Measurements from ENCODE around the gene PKIB.
A peak's percentile ranks its signal among the peaks of the same experiment; 100 is the strongest.
"Not testable (repeated sequence)": the region's sequence is repeated elsewhere in the genome, so short reads cannot be mapped to it uniquely, and the experiment has no call there.

Gene PKIB

GRCh38 chr6:122620902-122621301 lies 10.7 kb downstream of the PKIB start:
- DNase-seq (ENCODE audit: low read depth): peak; percentile 15

- DNase-seq (ENCODE audit: low read depth): no peak
Measured at GRCh38 chr6:122621638-122622037, 11.4 kb downstream of the PKIB start.

DNA sequence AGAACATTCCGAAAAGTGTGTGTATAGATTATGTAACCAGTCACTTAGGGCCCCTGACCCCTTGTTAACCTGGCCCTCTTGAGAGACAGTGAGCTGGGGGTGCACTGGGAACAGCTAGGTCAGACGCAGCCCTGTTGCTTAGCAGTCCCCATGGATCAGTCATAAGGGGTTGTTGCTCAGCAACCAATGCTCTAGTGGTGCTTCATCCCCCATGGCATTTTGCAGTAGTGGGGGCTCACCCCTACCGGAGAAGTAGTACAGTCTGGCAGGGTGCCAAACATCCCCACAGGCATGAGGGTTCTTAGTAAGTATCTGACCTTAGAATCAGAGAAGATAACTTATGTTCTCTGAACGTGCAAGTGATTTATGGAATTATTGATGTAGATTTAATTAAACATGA lies 12.3 kb downstream of the PKIB start:
- DNase-seq (ENCODE audit: low read depth): no peak

GRCh38 chr6:122623279-122623678 lies 13.1 kb downstream of the PKIB start:
- no peak for DNase-seq (ENCODE audit: low read depth)

DNA sequence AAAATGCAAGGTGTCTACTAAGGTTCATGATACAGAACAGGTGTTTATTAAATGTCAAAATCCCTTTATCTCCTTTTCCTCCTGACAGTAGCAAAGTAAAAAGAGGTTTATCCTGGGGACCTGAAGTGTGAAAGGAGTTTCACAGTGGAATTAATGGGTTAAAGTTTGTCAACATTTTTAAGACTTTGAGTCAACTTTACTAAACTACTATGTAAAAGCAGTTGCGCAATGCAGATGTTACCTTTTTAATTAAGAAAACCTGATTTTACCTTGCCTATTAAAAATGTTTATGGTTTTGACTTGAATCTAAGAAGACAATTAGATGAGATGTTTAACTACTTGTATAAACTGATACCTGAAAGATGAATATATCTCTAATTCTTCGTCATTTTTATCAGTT lies 14.6 kb downstream of the PKIB start:
- DNase-seq (ENCODE audit: low read depth): no peak

GRCh38 chr6:122628714-122629113 lies 18.5 kb downstream of the PKIB start:
- no peak for DNase-seq (ENCODE audit: low read depth)

DNA sequence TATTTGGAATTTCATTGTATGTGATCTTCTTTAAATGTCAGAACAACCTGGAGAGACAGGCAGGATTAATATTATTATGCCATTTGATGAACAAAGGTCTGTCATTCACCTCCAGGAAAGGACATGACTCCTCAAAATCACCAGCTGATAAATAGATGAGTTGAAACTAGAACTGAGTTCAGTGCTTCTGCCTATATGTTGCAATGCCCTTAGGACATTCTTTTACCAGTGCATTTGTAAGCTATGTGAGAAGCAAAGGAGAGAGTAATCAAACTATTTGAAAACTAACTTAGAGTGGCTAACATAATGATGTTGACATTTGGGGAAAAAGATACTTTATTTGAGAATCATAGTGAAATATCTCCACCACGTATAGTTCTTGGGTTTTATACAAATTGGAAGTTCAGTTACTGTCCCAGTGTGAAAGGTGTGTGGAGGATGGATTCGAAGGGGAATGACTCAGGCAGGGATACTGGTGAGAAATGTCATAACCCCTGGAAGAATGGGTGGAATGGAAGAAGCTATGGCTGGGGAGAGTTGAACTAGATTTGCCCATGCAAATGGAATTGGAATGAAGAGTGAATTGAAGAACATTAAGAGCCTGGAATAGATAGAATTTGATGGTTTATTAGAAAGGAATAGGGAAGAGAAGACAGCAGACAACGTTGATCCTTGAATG lies 21.5 kb downstream of the PKIB start:
- DNase-seq (ENCODE audit: low read depth): no peak

GRCh38 chr6:122640366-122640765 lies 30.2 kb downstream of the PKIB start:
- DNase-seq (ENCODE audit: low read depth): no peak

DNA sequence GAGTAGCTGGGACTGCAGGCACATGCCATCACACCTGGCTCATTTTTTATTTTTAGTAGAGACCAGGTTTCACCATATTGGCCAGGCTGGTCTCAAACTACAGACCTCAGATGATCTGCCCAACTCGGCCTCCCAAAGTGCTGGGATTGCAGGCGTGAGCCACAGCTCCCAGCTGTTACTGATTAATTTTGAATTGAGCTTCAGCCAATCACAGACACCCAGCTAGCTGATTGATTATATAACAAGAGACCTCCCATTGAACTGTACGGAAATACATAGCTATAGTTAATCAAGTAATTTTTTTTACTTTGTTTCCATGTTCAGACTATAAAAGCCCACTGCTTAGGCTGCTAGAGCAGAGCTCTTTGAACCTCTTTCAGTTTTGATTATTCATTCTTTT lies 31.6 kb downstream of the PKIB start:
- DNase-seq (ENCODE audit: low read depth): no peak

DNA sequence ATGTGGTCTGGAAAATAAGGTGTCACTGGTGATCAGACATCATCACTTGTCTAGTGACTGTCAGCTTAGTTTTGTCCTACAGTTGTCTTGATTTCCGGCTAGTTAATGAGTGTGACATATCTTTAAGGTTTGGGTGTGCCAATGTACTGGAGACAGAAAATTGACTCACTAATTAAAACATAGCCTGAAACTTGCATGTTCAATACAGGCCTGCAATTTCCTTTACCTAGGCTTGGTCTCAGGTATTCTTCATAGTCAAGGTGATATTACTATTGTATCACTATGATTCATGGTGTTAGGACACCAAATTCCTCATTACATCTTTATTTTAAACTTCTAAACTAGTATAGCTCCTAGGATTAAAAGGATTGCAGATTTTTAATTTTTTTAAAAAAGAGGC lies 32.4 kb downstream of the PKIB start:
- not testable (repeated sequence) for DNase-seq (ENCODE audit: low read depth)

- no peak for DNase-seq (ENCODE audit: low read depth)
Measured at GRCh38 chr6:122645256-122645655, 35.1 kb downstream of the PKIB start.

DNA sequence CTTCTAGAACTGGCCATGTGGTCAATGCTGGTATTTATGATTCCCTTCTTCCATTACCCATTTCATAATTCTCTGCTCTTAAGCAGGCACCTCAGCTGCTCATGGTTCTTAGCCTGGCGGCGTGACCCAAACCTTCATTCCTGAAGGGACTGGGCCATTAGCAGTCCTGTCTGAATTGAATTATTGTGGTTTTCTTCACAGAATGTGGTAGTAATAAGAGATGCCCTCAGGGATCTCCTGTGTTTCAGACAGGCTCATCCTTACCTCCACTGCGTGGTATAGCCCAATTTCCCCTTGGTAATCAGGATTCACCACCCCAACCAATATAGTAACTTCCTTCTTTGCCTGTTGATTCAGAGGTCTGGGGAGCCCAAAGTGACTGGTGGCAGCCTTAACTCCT lies 37.6 kb downstream of the PKIB start:
- no peak for DNase-seq (ENCODE audit: low read depth)

GRCh38 chr6:122648726-122649125 lies 38.5 kb downstream of the PKIB start:
- no peak for DNase-seq (ENCODE audit: low read depth)

DNA sequence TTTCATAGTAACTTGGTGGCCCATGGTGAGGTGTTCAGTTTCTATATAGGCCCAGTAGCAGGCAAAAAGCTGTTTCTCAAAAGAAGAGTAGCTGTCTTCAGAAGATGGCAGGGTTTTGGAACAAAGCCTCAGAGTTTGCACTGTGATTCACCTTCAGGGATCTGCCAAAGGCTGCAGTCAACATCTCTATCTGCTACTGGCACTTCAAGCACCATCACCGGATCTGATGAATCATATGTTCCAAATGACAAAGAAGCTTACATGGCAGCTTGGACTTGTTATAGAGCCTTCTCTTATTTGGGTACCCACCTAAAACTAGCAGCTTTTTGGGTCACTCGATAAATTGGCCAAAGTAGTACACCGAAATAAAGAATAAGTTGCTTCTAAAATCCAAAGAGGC lies 39.5 kb downstream of the PKIB start:
- DNase-seq (ENCODE audit: low read depth): no peak

GRCh38 chr6:122650403-122650802 lies 40.2 kb downstream of the PKIB start:
- DNase-seq (ENCODE audit: low read depth): no peak

GRCh38 chr6:122651031-122651430 lies 40.8 kb downstream of the PKIB start:
- no peak for DNase-seq (ENCODE audit: low read depth)

DNA sequence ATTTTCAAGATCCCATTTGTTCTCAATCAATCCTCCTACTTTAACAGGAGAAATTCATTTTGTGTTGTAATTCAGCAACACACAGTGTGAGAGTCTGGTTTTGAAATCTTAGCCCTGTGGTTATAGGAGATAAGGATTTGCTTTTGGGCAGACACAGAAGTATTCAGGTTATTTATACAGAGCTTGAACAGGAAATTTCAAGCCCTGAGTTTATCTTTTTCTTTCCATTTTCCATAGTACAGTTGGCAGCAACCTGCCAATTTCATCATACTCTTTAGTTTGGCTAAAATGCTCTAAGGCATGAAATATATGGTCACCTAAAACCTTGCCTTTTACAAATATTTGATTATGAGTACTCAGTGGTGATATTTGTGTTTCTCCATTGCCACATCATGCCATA lies 41.4 kb downstream of the PKIB start:
- DNase-seq (ENCODE audit: low read depth): no peak

DNA sequence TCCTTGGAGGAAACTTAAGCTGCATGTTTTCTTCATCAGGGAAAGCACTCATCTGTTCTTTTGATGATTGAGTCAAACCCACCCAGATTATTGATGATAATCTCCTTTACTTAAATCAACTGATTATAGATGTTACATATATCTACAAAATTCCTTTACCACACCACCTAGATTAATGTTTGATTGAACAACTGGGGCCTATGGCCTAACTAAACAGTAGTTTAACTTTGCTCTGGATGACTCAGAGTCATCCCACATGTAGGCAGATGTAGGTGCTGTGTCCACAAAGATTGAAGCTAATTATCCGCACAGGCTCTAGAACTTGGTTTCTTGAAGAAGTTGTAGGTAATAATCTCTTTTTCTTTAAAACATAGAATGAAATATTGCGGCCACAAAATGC lies 42.2 kb downstream of the PKIB start:
- no peak for DNase-seq (ENCODE audit: low read depth)

DNA sequence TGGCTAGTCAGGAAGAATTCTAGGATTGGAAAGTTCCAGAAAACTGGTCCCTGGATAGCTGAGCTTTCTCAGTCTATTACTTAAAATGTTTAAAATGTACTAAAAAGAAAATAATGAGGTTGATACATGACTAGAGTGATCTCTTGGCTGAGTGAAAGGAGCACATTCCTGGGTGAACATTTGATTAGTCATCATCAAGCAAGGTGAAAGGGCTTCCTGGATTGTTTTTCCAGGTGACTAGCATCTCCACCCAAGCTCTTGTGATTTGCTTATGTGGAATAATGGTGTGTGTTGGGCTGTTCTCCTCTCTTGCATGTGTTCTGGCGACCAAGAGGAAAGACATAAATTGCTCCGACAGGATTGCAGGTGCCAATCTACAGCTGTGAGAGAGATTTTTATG lies 42.9 kb downstream of the PKIB start:
- peak; percentile 6 for DNase-seq (ENCODE audit: low read depth)

- no peak for DNase-seq (ENCODE audit: low read depth)
Measured at GRCh38 chr6:122654012-122654411, 43.8 kb downstream of the PKIB start.

GRCh38 chr6:122657601-122658000 lies 47.4 kb downstream of the PKIB start:
- DNase-seq (ENCODE audit: low read depth): peak; percentile 4

- no peak for DNase-seq (ENCODE audit: low read depth)
Measured at GRCh38 chr6:122660296-122660695, 50.1 kb downstream of the PKIB start.

- no peak for DNase-seq (ENCODE audit: low read depth)
Measured at GRCh38 chr6:122663981-122664380, 53.8 kb downstream of the PKIB start.

- DNase-seq (ENCODE audit: low read depth): no peak
Measured at GRCh38 chr6:122665929-122666328, 55.7 kb downstream of the PKIB start.

GRCh38 chr6:122666418-122666817 lies 56.2 kb downstream of the PKIB start:
- no peak for DNase-seq (ENCODE audit: low read depth)
